ENCODE measurements around the gene MSH3.

Gene MSH3

GRCh38 chr5:80904533-80905187 is 250.2 kb downstream of the MSH3 start:
- in situ Hi-C loops (cut with MboI; ENCODE audit: low pct_unique_long_range_greater_than_20kb, low sequenced_read_pairs, unreplicated experiment): no loop called here
- DNase-seq (ENCODE audit: low spot score): no peak
- TF ChIP-seq CTCF (IDR thresholded peaks at IDR 0.05; ENCODE audit: extremely low read depth, insufficient read depth, missing control alignments): no peak

GRCh38 chr5:80905405-80905804 is 251.0 kb downstream of the MSH3 start:
- DNase-seq (ENCODE audit: low spot score): no peak
- in situ Hi-C loops (cut with MboI; ENCODE audit: low pct_unique_long_range_greater_than_20kb, low sequenced_read_pairs, unreplicated experiment): no loop called here
- TF ChIP-seq CTCF (IDR thresholded peaks at IDR 0.05; ENCODE audit: extremely low read depth, insufficient read depth, missing control alignments): no peak

GRCh38 chr5:80912479-80912878 is 258.0 kb downstream of the MSH3 start:
- no peak for DNase-seq (ENCODE audit: low spot score)
- no peak for TF ChIP-seq CTCF (IDR thresholded peaks at IDR 0.05; ENCODE audit: extremely low read depth, insufficient read depth, missing control alignments)
- in situ Hi-C loops (cut with MboI; ENCODE audit: low pct_unique_long_range_greater_than_20kb, low sequenced_read_pairs, unreplicated experiment): no loop called here

GRCh38 chr5:80915716-80916115 is 261.3 kb downstream of the MSH3 start:
- DNase-seq (ENCODE audit: low spot score): no peak
- in situ Hi-C loops (cut with MboI; ENCODE audit: low pct_unique_long_range_greater_than_20kb, low sequenced_read_pairs, unreplicated experiment): no loop called here
- no peak for TF ChIP-seq CTCF (IDR thresholded peaks at IDR 0.05; ENCODE audit: extremely low read depth, insufficient read depth, missing control alignments)

GRCh38 chr5:80916676-80917075 is 262.2 kb downstream of the MSH3 start:
- no peak for TF ChIP-seq CTCF (IDR thresholded peaks at IDR 0.05; ENCODE audit: extremely low read depth, insufficient read depth, missing control alignments)
- DNase-seq (ENCODE audit: low spot score): no peak
- in situ Hi-C loops (cut with MboI; ENCODE audit: low pct_unique_long_range_greater_than_20kb, low sequenced_read_pairs, unreplicated experiment): no loop called here

- no peak for DNase-seq (ENCODE audit: low spot score)
- in situ Hi-C loops (cut with MboI; ENCODE audit: low pct_unique_long_range_greater_than_20kb, low sequenced_read_pairs, unreplicated experiment): no loop called here
- no peak for TF ChIP-seq CTCF (IDR thresholded peaks at IDR 0.05; ENCODE audit: extremely low read depth, insufficient read depth, missing control alignments)
These were observed 263.2 kb downstream of the MSH3 start for GRCh38 chr5:80917631-80918030.
